ENCODE results near the gene AFAP1L1.

The AFAP1L1 gene

DNA sequence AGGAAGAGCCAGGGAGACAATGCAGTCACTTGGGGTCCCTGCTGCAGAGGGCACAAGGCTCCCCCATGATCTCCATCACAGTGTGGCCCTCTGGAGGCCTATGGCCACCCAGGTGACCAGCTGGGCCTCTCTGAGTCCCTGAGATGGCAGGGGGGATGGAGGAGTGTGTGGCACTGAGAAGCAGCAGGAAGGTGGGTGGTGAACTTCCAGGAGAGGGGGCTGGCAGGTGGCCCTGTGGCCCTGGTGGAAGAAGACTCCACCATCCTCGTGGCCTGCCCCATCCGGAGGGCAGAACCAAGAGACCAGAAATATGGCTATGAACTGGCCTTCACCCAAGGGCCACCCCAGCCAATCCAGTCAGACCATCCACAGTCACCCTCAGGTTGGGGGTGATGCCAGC lies 31.7 kb upstream of the AFAP1L1 start:
- H3K4me1 ChIP-seq (ENCODE audit: control insufficient read depth in 5 of 5, insufficient read depth in 5 of 5, low read length in 5 of 5): peaks cover 0 to 18% (median 0%) of the 10 kb centered on the region in 5 donors
- H3K36me3 ChIP-seq (ENCODE audit: control insufficient read depth in 5 of 5, insufficient read depth in 5 of 5, low read length in 5 of 5): peaks cover 0 to 91% (median 85%) of the 10 kb centered on the region in 5 donors
- no peak overlapping the region for H3K9ac ChIP-seq (ENCODE audit: low read length in 5 of 5)
- H3K9me3 ChIP-seq (ENCODE audit: control insufficient read depth in 5 of 5, low read length in 5 of 5): no peaks in the 10 kb centered on the region
- H3K4me3 ChIP-seq (ENCODE audit: low read depth in 1 of 5, low read length in 5 of 5): no peak overlapping the region
- no peak overlapping the region for H3K27ac ChIP-seq (ENCODE audit: low read depth, low read length)
- no peaks in the 10 kb centered on the region for H3K27me3 ChIP-seq (ENCODE audit: control insufficient read depth in 5 of 5, insufficient read depth in 4 of 5, low read length in 5 of 5)

DNA sequence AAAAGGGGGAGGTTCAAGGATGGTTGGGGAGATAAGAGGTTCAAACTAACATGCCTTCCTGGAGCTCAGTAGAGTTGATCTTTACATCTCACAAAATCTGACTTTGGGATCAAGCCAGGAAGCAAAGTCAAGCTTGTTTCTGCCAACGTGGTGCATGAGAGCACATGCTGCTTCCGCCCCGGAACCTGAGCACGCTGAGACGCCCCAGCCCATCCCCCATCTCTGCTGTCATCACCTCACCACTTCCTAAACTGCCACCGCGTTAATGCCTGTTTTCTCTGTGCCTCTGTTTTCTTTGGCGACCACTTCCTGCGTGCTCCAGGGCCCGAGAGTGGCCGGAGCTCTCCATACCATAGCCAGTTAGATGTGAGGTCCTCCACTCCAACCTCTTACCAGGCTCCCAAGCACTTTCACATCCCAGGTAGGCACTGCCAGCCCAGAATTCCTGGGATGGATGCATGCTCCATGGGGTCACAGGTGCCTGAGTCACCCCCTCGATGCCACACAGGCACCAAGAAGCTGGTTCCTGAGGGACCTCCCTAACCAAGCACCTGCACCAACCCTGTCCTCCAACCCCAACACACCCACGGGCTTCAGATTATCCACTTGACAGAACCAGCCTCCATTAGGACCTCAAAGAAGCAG lies 31.2 kb upstream of the AFAP1L1 start:
- H3K27me3 ChIP-seq (ENCODE audit: control insufficient read depth in 5 of 5, insufficient read depth in 4 of 5, low read length in 5 of 5): no peaks in the 10 kb centered on the region
- H3K9ac ChIP-seq (ENCODE audit: low read length in 5 of 5): no peak overlapping the region
- peaks cover 0 to 94% (median 85%) of the 10 kb centered on the region in 5 donors for H3K36me3 ChIP-seq (ENCODE audit: control insufficient read depth in 5 of 5, insufficient read depth in 5 of 5, low read length in 5 of 5)
- no peaks in the 10 kb centered on the region for H3K9me3 ChIP-seq (ENCODE audit: control insufficient read depth in 5 of 5, low read length in 5 of 5)
- H3K4me3 ChIP-seq (ENCODE audit: low read depth in 1 of 5, low read length in 5 of 5): no peak overlapping the region
- peaks cover 0 to 13% (median 0%) of the 10 kb centered on the region in 5 donors for H3K4me1 ChIP-seq (ENCODE audit: control insufficient read depth in 5 of 5, insufficient read depth in 5 of 5, low read length in 5 of 5)
- no peak overlapping the region for H3K27ac ChIP-seq (ENCODE audit: low read depth, low read length)

DNA sequence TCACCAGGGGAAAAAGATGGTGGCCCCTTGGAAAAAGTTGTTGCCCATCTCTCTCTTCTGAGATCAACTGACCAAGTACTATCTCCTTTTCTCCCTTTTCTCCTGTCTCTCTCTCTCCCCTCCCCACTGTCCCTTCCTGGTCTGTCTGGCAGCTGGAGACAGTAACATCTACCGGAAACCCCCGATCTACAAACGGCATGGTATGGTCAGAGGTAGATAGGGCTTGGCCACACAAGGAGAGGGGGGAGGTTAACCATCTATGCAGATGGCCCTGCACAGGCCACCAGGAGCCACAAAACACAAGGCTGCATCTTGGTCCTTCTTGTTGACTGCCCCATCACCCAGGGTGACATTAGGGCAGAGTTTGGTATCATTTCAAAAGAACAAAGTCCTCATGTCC lies 29.3 kb upstream of the AFAP1L1 start:
- H3K9me3 ChIP-seq (ENCODE audit: control insufficient read depth in 5 of 5, low read length in 5 of 5): no peaks in the 10 kb centered on the region
- no peak overlapping the region for H3K27ac ChIP-seq (ENCODE audit: low read depth, low read length)
- H3K9ac ChIP-seq (ENCODE audit: low read length in 5 of 5): no peak overlapping the region
- peaks cover 0 to 99% (median 90%) of the 10 kb centered on the region in 5 donors for H3K36me3 ChIP-seq (ENCODE audit: control insufficient read depth in 5 of 5, insufficient read depth in 5 of 5, low read length in 5 of 5)
- H3K27me3 ChIP-seq (ENCODE audit: control insufficient read depth in 5 of 5, insufficient read depth in 4 of 5, low read length in 5 of 5): no peaks in the 10 kb centered on the region
- H3K4me3 ChIP-seq (ENCODE audit: low read depth in 1 of 5, low read length in 5 of 5): no peak overlapping the region
- H3K4me1 ChIP-seq (ENCODE audit: control insufficient read depth in 5 of 5, insufficient read depth in 5 of 5, low read length in 5 of 5): peaks cover 0 to 4% (median 0%) of the 10 kb centered on the region in 5 donors

DNA sequence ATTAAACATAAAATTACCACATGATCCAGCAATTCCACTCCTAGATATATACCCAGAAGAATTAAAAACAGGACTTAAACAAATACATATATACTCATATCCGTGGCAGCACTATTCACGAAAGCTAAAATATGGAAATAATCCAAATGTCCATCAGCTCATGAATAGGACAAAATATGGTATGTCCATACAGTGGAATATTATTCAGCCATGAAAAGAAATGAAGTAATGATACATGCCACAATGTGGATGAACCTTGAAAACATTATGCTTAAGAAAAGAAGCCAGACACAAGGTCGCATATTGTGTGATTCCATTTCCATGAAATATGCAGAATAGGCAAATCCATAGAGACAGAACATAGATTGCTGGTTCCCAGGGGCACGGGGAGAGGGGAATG lies 24.8 kb upstream of the AFAP1L1 start:
- no peaks in the 10 kb centered on the region for H3K9me3 ChIP-seq (ENCODE audit: control insufficient read depth in 5 of 5, low read length in 5 of 5)
- H3K36me3 ChIP-seq (ENCODE audit: control insufficient read depth in 5 of 5, insufficient read depth in 5 of 5, low read length in 5 of 5): peaks cover 0 to 98% (median 94%) of the 10 kb centered on the region in 5 donors

DNA sequence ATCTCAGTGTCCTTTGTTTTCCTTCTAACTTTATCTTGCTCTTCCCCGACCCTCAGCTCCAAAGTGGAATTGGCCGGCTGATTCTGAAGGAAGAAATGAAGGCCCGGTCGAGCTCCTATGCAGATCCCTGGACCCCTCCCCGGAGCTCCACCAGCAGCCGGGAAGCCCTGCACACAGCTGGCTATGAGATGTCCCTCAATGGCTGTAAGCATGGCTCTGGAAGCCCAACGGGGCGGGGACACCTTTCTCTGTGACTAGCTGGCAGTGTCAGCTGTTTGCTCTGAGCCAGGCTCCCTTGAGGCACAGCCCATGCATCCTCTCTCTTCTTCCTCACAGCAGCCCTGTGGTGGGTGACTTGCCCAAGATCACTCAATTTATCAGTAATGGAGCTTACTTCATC lies 23.9 kb upstream of the AFAP1L1 start:
- H3K27ac ChIP-seq (ENCODE audit: low read depth, low read length): no peak overlapping the region
- no peak overlapping the region for H3K9ac ChIP-seq (ENCODE audit: low read length in 5 of 5)
- H3K4me3 ChIP-seq (ENCODE audit: low read depth in 1 of 5, low read length in 5 of 5): no peak overlapping the region
- H3K36me3 ChIP-seq (ENCODE audit: control insufficient read depth in 5 of 5, insufficient read depth in 5 of 5, low read length in 5 of 5): peaks cover 0 to 98% (median 93%) of the 10 kb centered on the region in 5 donors
- no peaks in the 10 kb centered on the region for H3K27me3 ChIP-seq (ENCODE audit: control insufficient read depth in 5 of 5, insufficient read depth in 4 of 5, low read length in 5 of 5)
- no peaks in the 10 kb centered on the region for H3K4me1 ChIP-seq (ENCODE audit: control insufficient read depth in 5 of 5, insufficient read depth in 5 of 5, low read length in 5 of 5)
- no peaks in the 10 kb centered on the region for H3K9me3 ChIP-seq (ENCODE audit: control insufficient read depth in 5 of 5, low read length in 5 of 5)

More for the DNA sequence above, 24.8 kb upstream of the AFAP1L1 start:
- H3K9ac ChIP-seq (ENCODE audit: low read length in 5 of 5): no peak overlapping the region
- no peaks in the 10 kb centered on the region for H3K4me1 ChIP-seq (ENCODE audit: control insufficient read depth in 5 of 5, insufficient read depth in 5 of 5, low read length in 5 of 5)
- H3K4me3 ChIP-seq (ENCODE audit: low read depth in 1 of 5, low read length in 5 of 5): no peak overlapping the region
- no peaks in the 10 kb centered on the region for H3K27me3 ChIP-seq (ENCODE audit: control insufficient read depth in 5 of 5, insufficient read depth in 4 of 5, low read length in 5 of 5)
- H3K27ac ChIP-seq (ENCODE audit: low read depth, low read length): no peak overlapping the region

DNA sequence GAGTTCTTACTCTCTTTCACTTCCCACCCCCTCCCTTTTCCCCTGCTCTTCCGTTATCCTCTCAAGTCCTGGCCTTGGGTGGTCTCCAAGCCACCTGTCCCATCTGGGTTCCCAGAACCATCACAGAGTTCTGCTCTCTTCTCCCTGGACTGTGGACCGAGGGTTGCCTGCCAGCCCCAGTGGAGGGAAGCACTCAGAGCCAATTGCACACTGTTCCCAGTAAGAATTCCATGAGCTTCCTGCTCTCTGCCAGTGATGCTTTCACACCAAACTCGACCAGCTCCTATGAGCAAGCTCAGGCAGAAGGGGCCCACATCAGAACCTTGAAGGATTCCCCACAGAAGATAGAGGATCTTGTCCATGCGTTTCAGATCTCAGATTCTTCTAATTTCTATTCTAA lies 20.1 kb upstream of the AFAP1L1 start:
- Histone ChIP-seq H3K9me3 (ENCODE audit: control insufficient read depth in 5 of 5, low read length in 5 of 5) (no peaks in the 10 kb centered on the region), H3K9ac (ENCODE audit: low read length in 5 of 5) (no peak overlapping the region), H3K27me3 (ENCODE audit: control insufficient read depth in 5 of 5, insufficient read depth in 4 of 5, low read length in 5 of 5) (no peaks in the 10 kb centered on the region), H3K4me1 (ENCODE audit: control insufficient read depth in 5 of 5, insufficient read depth in 5 of 5, low read length in 5 of 5) (no peaks in the 10 kb centered on the region), H3K36me3 (ENCODE audit: control insufficient read depth in 5 of 5, insufficient read depth in 5 of 5, low read length in 5 of 5) (peaks cover 0 to 94% (median 80%) of the 10 kb centered on the region in 5 donors), H3K27ac (ENCODE audit: low read depth, low read length) (no peak overlapping the region), H3K4me3 (ENCODE audit: low read depth in 1 of 5, low read length in 5 of 5) (no peak overlapping the region)

DNA sequence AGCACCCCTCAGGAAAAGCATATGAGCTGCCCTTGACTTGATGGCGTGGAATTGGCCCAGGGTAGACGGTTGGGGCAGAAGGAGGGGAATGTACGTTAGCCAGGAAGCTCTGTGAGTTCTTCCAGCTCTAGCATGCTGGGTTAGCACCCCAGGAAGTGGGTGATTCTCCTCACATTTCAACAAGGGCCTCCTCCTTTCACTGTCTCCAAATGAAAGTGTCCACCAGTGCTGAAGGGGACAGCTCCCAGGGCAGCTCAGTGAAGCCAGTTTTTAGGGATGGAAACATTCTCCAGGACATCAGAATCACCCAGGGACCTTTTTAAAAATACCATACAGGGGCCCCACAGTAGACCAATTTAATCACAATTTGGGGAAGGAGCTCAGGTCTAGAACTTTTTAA lies 17.2 kb upstream of the AFAP1L1 start:
- peaks cover 0 to 77% (median 57%) of the 10 kb centered on the region in 5 donors for H3K36me3 ChIP-seq (ENCODE audit: control insufficient read depth in 5 of 5, insufficient read depth in 5 of 5, low read length in 5 of 5)
- no peak overlapping the region for H3K27ac ChIP-seq (ENCODE audit: low read depth, low read length)
- H3K9me3 ChIP-seq (ENCODE audit: control insufficient read depth in 5 of 5, low read length in 5 of 5): no peaks in the 10 kb centered on the region
- H3K4me3 ChIP-seq (ENCODE audit: low read depth in 1 of 5, low read length in 5 of 5): no peak overlapping the region
- H3K27me3 ChIP-seq (ENCODE audit: control insufficient read depth in 5 of 5, insufficient read depth in 4 of 5, low read length in 5 of 5): no peaks in the 10 kb centered on the region
- no peak overlapping the region for H3K9ac ChIP-seq (ENCODE audit: low read length in 5 of 5)
- no peaks in the 10 kb centered on the region for H3K4me1 ChIP-seq (ENCODE audit: control insufficient read depth in 5 of 5, insufficient read depth in 5 of 5, low read length in 5 of 5)

DNA sequence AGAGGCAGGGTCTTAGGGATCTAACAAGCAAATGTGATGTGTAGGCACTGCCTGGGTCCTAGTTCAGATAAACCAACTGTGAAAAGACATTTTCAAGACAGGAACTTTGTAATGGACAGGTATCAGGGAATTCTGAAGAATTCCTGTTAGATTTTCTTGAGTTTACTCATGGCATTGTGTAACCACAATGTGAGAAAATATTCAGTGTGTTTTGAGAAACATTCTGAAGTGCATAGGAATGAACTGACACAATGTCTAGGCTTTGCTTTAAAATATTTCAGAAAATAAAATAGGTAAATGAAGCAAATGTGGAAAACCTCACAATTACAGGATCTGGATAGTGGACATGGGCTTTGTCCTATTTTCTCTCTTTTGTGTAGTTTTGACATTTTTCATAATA lies 15.2 kb upstream of the AFAP1L1 start:
- Histone ChIP-seq H3K4me1 (ENCODE audit: control insufficient read depth in 5 of 5, insufficient read depth in 5 of 5, low read length in 5 of 5) (no peaks in the 10 kb centered on the region), H3K9me3 (ENCODE audit: control insufficient read depth in 5 of 5, low read length in 5 of 5) (no peaks in the 10 kb centered on the region), H3K36me3 (ENCODE audit: control insufficient read depth in 5 of 5, insufficient read depth in 5 of 5, low read length in 5 of 5) (peaks cover 0 to 57% (median 37%) of the 10 kb centered on the region in 5 donors), H3K27me3 (ENCODE audit: control insufficient read depth in 5 of 5, insufficient read depth in 4 of 5, low read length in 5 of 5) (no peaks in the 10 kb centered on the region), H3K4me3 (ENCODE audit: low read depth in 1 of 5, low read length in 5 of 5) (no peak overlapping the region), H3K27ac (ENCODE audit: low read depth, low read length) (no peak overlapping the region), H3K9ac (ENCODE audit: low read length in 5 of 5) (no peak overlapping the region)

DNA sequence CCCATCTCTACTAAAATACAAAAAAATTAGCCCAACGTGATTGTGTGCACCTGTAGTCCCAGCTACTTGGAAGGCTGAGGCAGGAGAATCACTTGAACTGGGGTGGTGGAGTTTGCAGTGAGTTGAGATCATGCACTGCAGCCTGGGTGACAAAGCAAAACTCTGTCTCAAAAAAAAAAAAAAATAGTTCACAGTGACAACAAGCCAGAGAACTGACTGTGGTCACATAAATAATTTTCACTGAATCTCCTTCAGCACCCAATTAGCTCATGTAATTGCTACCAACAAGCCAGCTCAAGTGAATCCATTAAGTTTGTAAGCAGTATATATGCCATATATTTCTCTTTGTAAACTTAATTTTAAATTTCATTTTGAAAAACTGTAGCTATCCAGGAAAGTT lies 14.5 kb upstream of the AFAP1L1 start:
- peaks cover 0 to 50% (median 30%) of the 10 kb centered on the region in 5 donors for H3K36me3 ChIP-seq (ENCODE audit: control insufficient read depth in 5 of 5, insufficient read depth in 5 of 5, low read length in 5 of 5)
- H3K27ac ChIP-seq (ENCODE audit: low read depth, low read length): no peak overlapping the region

DNA sequence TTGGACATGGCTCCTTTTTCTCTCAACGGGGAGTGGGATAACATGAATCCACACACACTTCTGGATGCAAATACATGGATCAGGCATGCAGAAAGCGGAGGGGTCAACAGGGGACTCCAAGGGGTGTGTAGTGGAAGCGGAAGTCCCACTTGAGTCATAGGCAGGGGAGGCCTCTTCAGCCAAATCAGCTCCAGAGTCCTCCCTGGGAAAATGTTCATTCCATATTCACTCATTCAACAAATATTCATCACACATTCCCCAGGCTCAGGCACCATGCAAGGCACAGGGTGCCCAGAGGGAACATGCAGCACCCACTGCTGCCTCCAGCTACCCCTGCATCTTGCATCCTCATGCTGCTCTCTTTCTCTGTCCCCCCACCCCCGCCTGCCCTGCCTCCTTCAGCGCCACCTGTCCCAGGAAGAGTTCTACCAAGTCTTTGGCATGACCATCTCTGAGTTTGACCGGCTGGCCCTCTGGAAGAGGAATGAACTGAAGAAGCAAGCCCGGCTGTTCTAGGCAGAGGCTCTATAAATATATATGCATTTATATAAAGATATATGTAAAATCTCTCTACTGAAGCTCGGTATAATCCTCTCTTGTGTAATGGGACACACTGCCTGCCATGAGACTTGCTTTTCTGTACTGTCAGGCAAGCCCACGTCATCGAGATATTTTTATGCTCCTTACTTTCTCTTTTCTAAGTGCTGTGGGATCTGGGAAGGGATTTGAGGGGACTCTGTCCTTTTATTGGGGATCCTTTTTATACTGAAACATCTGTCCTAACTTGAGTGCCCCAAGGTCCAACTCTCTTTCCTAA lies 13.6 kb upstream of the AFAP1L1 start:
- Histone ChIP-seq H3K9ac (ENCODE audit: low read length in 5 of 5) (no peak overlapping the region), H3K4me1 (ENCODE audit: control insufficient read depth in 5 of 5, insufficient read depth in 5 of 5, low read length in 5 of 5) (no peaks in the 10 kb centered on the region)

More for the DNA sequence above, 14.5 kb upstream of the AFAP1L1 start:
- Histone ChIP-seq H3K27me3 (ENCODE audit: control insufficient read depth in 5 of 5, insufficient read depth in 4 of 5, low read length in 5 of 5) (no peaks in the 10 kb centered on the region), H3K9ac (ENCODE audit: low read length in 5 of 5) (no peak overlapping the region), H3K4me3 (ENCODE audit: low read depth in 1 of 5, low read length in 5 of 5) (no peak overlapping the region), H3K4me1 (ENCODE audit: control insufficient read depth in 5 of 5, insufficient read depth in 5 of 5, low read length in 5 of 5) (no peaks in the 10 kb centered on the region), H3K9me3 (ENCODE audit: control insufficient read depth in 5 of 5, low read length in 5 of 5) (no peaks in the 10 kb centered on the region)

More for the DNA sequence above, 13.6 kb upstream of the AFAP1L1 start:
- Histone ChIP-seq H3K9me3 (ENCODE audit: control insufficient read depth in 5 of 5, low read length in 5 of 5) (no peaks in the 10 kb centered on the region), H3K27me3 (ENCODE audit: control insufficient read depth in 5 of 5, insufficient read depth in 4 of 5, low read length in 5 of 5) (no peaks in the 10 kb centered on the region), H3K4me3 (ENCODE audit: low read depth in 1 of 5, low read length in 5 of 5) (no peak overlapping the region), H3K27ac (ENCODE audit: low read depth, low read length) (no peak overlapping the region), H3K36me3 (ENCODE audit: control insufficient read depth in 5 of 5, insufficient read depth in 5 of 5, low read length in 5 of 5) (peaks cover 0 to 41% (median 22%) of the 10 kb centered on the region in 5 donors)

Data from subcutaneous abdominal adipose tissue (tissue), 5 donors.